Measurements from ENCODE around the gene OR10A5.
"Not testable (repeated sequence)": the region's sequence is repeated elsewhere in the genome, so short reads cannot be mapped to it uniquely, and the experiment has no call there.

The OR10A5 gene

GRCh38 chr11:6875761-6876160 lies 30.3 kb downstream of the OR10A5 start:
- DNase-seq (ENCODE audit: low read depth, low spot score) = no peak

GRCh38 chr11:6876325-6876724 lies 30.8 kb downstream of the OR10A5 start, which contains the start of gene OR10A4:
Gene OR10A4 (plus strand): TSS chr11:6876625. CDS start chr11:6876648, 23 bp downstream.
- no peak for DNase-seq (ENCODE audit: low read depth, low spot score)

- no peak for DNase-seq (ENCODE audit: low read depth, low spot score)
Measured at GRCh38 chr11:6876914-6877313, 31.4 kb downstream of the OR10A5 start.

GRCh38 chr11:6882751-6883150 lies 37.3 kb downstream of the OR10A5 start:
- DNase-seq (ENCODE audit: low read depth, low spot score) = no peak

- DNase-seq (ENCODE audit: low read depth, low spot score) = not testable (repeated sequence)
Measured at GRCh38 chr11:6887711-6888110, 42.2 kb downstream of the OR10A5 start.

GRCh38 chr11:6888830-6889229 lies 43.3 kb downstream of the OR10A5 start:
- no peak for DNase-seq (ENCODE audit: low read depth, low spot score)

- no peak for DNase-seq (ENCODE audit: low read depth, low spot score)
Measured at GRCh38 chr11:6889835-6890234, 44.4 kb downstream of the OR10A5 start.

GRCh38 chr11:6892400-6892799 lies 46.9 kb downstream of the OR10A5 start, which contains the start of gene OR2D2:
Gene OR2D2 (minus strand): TSS chr11:6892500. CDS start chr11:6892500, 0 bp downstream.
- DNase-seq (ENCODE audit: low read depth, low spot score) = no peak

- no peak for DNase-seq (ENCODE audit: low read depth, low spot score)
Measured at GRCh38 chr11:6894097-6894496, 48.6 kb downstream of the OR10A5 start.

GRCh38 chr11:6895010-6895409 lies 49.5 kb downstream of the OR10A5 start:
- DNase-seq (ENCODE audit: low read depth, low spot score) = no peak

Data from smooth muscle cell of the brain vasculature (primary cell).